ENCODE results near the gene HPN. TPM values are rescaled to one million over a fixed set of nuclear protein-coding genes. Genes with fewer than 3 reads are reported as not detected.
"Not testable (repeated sequence)": the region's sequence is repeated elsewhere in the genome, so short reads cannot be mapped to it uniquely, and the experiment has no call there.

Gene HPN
- total and polyA plus RNA-seq, 2 experiments from 2014 or later: 21.3 to 36.2 TPM

- no peaks in the 10 kb centered on the region for H3K27me3 ChIP-seq
- DNase-seq (ENCODE audit: low read depth in 1 of 2, low spot score in 1 of 2): no peak
Observed at GRCh38 chr19:35046461-35046860, 4.9 kb downstream of the HPN start.

GRCh38 chr19:35048911-35049411 lies 7.4 kb downstream of the HPN start:
- no peak for DNase-seq (ENCODE audit: low read depth in 1 of 2, low spot score in 1 of 2)
- no peak for TF ChIP-seq CTCF (IDR thresholded peaks at IDR 0.05; ENCODE audit: low read depth, low read length)
- H3K4me1 ChIP-seq (ENCODE audit: low read depth): no peaks in the 10 kb centered on the region
- H3K36me3 ChIP-seq: no peaks in the 10 kb centered on the region
- H3K27ac ChIP-seq: no peak overlapping the region
- H3K4me3 ChIP-seq: no peak overlapping the region
- no peaks in the 10 kb centered on the region for H3K27me3 ChIP-seq
- H3K9me3 ChIP-seq (ENCODE audit: low read depth): no peaks in the 10 kb centered on the region

More at GRCh38 chr19:35046461-35046860, 4.9 kb downstream of the HPN start:
- no peak for TF ChIP-seq CTCF (IDR thresholded peaks at IDR 0.05; ENCODE audit: low read depth, low read length)
- Histone ChIP-seq H3K4me1 (ENCODE audit: low read depth) (peaks cover 10% of the 10 kb centered on the region), H3K27ac (no peak overlapping the region), H3K9me3 (ENCODE audit: low read depth) (no peaks in the 10 kb centered on the region), H3K36me3 (no peaks in the 10 kb centered on the region), H3K4me3 (no peak overlapping the region)

- H3K4me1 ChIP-seq (ENCODE audit: low read depth): no peaks in the 10 kb centered on the region
- no peaks in the 10 kb centered on the region for H3K36me3 ChIP-seq
Observed at GRCh38 chr19:35049456-35049855, 7.9 kb downstream of the HPN start.

GRCh38 chr19:35050662-35051061 lies 9.1 kb downstream of the HPN start:
- not testable (repeated sequence) for H3K4me1 ChIP-seq (ENCODE audit: low read depth); H3K27me3 ChIP-seq; H3K36me3 ChIP-seq; DNase-seq (ENCODE audit: low read depth in 1 of 2, low spot score in 1 of 2); H3K4me3 ChIP-seq; H3K27ac ChIP-seq; H3K9me3 ChIP-seq (ENCODE audit: low read depth)

More at GRCh38 chr19:35049456-35049855, 7.9 kb downstream of the HPN start:
- DNase-seq (ENCODE audit: low read depth in 1 of 2, low spot score in 1 of 2): no peak
- Histone ChIP-seq H3K27me3 (no peaks in the 10 kb centered on the region), H3K4me3 (no peak overlapping the region), H3K27ac (no peak overlapping the region), H3K9me3 (ENCODE audit: low read depth) (no peaks in the 10 kb centered on the region)
- no peak for TF ChIP-seq CTCF (IDR thresholded peaks at IDR 0.05; ENCODE audit: low read depth, low read length)

GRCh38 chr19:35051268-35051667 lies 9.7 kb downstream of the HPN start:
- H3K4me1 ChIP-seq (ENCODE audit: low read depth); H3K4me3 ChIP-seq; H3K27ac ChIP-seq; H3K27me3 ChIP-seq; H3K36me3 ChIP-seq; H3K9me3 ChIP-seq (ENCODE audit: low read depth); DNase-seq (ENCODE audit: low read depth in 1 of 2, low spot score in 1 of 2): not testable (repeated sequence)

- no peak for TF ChIP-seq CTCF (IDR thresholded peaks at IDR 0.05; ENCODE audit: low read depth, low read length)
- H3K27me3 ChIP-seq: no peaks in the 10 kb centered on the region
- H3K36me3 ChIP-seq: no peaks in the 10 kb centered on the region
- H3K4me1 ChIP-seq (ENCODE audit: low read depth): peaks cover 5% of the 10 kb centered on the region
- H3K4me3 ChIP-seq: no peak overlapping the region
- no peak overlapping the region for H3K27ac ChIP-seq
- DNase-seq (ENCODE audit: low read depth in 1 of 2, low spot score in 1 of 2): no peak
- H3K9me3 ChIP-seq (ENCODE audit: low read depth): no peaks in the 10 kb centered on the region
Observed at GRCh38 chr19:35051796-35052195, 10.3 kb downstream of the HPN start.

Data from cardiac muscle cell (in vitro differentiated cells and primary cell).